ENCODE measurements around the gene SLC22A2. TPM values are rescaled to one million over a fixed set of nuclear protein-coding genes. Genes with fewer than 3 reads are reported as not detected.
"Not testable (repeated sequence)": the region's sequence is repeated elsewhere in the genome, so short reads cannot be mapped to it uniquely, and the experiment has no call there.

The SLC22A2 gene
- total RNA-seq, 2 experiments from 2014 or later: not detected

DNA sequence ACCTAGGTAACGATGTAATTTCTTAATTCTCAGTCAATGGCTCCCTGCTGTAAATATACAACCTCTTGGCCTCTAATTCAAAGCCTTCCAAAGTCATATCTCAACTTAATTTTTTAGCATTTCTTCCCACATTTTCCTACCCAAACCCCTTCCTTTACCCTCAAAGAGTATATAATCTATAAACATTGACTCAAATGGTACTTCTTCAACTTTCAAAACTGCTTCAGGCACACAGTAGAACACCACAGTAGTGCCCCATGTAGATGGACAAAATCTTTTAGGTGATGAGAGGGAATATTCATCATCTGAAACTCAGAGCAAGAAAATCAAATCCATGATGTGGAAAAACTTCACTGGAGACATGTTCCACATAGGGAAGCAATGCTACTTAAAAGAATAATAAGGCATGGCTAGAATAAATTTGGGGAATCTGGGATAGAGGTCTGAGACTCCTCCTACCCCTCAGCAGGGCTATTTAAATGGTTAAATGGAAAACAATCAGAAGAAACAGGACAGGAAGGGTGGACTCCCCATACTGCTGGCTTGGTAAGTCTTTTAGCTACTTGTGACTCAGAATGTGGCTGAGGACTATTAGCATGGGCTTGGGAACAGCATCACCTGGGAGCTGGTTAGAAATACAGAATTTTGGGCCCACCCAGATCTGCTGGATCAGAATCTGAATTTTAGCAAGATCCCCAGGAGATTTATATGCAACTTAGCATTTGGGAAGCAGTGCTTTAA, 6.4 kb downstream of the SLC22A2 start:
- Mint-ChIP-seq H3K36me3 (no peaks in the 10 kb centered on the region), H3K4me3 (no peak overlapping the region), H3K9me3 (ENCODE audit: low read depth) (no peaks in the 10 kb centered on the region), H3K27me3 (peaks cover 31% of the 10 kb centered on the region), H3K4me1 (no peaks in the 10 kb centered on the region), H3K27ac (no peak overlapping the region)
- ATAC-seq (no peak), DNase-seq (no peak)
- CTCF ChIA-PET: no interaction called here

DNA sequence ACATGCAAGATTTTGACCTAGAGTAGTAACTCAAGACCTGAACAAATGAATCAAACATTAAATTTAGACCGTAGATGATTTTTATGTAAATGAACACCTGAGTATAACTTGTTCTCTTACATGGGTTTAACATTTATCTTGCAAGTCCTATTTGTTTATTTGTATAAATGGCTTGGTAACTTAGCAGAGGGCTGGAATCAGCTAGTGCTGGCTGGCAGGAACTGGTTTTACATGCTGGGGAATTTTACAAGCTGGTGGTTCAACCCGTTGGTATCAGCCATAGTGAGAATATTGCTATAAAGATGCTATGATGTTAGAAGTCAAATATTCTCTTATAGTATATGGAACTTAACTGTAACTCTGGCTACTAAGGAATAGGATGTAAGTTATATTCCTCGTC, 8.9 kb downstream of the SLC22A2 start:
- no peak for DNase-seq
- no peaks in the 10 kb centered on the region for H3K4me1 Mint-ChIP-seq
- H3K27ac Mint-ChIP-seq: no peak overlapping the region
- H3K4me3 Mint-ChIP-seq: no peak overlapping the region
- ATAC-seq: no peak
- H3K27me3 Mint-ChIP-seq: peaks cover 25% of the 10 kb centered on the region
- no peaks in the 10 kb centered on the region for H3K9me3 Mint-ChIP-seq (ENCODE audit: low read depth)
- no peaks in the 10 kb centered on the region for H3K36me3 Mint-ChIP-seq
- CTCF ChIA-PET: no interaction called here

DNA sequence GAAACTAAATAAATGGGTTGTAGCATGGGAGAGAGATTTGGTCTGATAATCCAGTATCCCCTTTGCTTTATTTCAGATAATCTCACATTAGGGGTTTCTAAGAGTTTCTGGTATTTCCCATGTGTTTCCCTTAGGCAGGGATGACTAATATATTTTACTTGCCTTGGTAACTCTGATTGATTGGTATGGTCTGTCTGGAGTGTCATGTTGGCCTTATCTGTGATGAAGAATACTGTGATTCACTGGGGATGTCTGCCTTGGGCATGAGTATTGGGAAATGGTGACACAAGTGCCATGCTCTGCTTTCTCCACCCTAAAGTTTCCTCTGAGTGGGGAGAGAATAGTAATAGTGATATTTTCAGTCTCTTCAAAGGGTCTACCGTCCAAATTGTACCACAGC, 10.1 kb downstream of the SLC22A2 start:
- Mint-ChIP-seq H3K27me3 (peaks cover 22% of the 10 kb centered on the region), H3K27ac (no peak overlapping the region), H3K4me1 (no peaks in the 10 kb centered on the region), H3K4me3 (no peak overlapping the region), H3K36me3 (no peaks in the 10 kb centered on the region), H3K9me3 (ENCODE audit: low read depth) (no peaks in the 10 kb centered on the region)
- CTCF ChIA-PET: no interaction called here
- no peak for DNase-seq
- no peak for ATAC-seq

DNA sequence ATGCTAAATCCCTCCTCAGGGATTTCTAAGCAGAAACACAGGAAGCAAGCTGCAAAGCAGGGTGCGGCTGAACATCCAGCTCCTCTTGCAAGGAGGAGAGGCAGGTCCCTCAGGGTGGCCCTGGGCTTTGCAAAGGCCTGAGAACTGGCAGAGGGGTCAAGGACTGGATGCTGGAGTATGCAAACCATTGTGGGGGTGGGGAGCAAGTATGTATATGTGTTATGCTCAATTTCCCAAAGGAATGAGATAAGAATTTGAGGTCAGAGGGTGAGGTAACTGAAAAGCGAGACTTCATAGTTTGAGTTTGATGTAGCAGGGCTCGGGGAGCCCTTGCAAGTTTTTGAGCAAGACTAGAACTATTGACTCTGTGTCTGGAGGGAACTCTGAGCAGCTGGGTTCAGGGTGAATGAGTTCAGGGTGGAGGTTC, 11.2 kb downstream of the SLC22A2 start:
- H3K27me3 Mint-ChIP-seq: peaks cover 19% of the 10 kb centered on the region
- H3K9me3 Mint-ChIP-seq (ENCODE audit: low read depth): no peaks in the 10 kb centered on the region
- H3K27ac Mint-ChIP-seq: no peak overlapping the region
- no peak for DNase-seq
- ATAC-seq: no peak
- H3K4me1 Mint-ChIP-seq: no peaks in the 10 kb centered on the region
- CTCF ChIA-PET: no interaction called here
- no peak overlapping the region for H3K4me3 Mint-ChIP-seq
- no peaks in the 10 kb centered on the region for H3K36me3 Mint-ChIP-seq

DNA sequence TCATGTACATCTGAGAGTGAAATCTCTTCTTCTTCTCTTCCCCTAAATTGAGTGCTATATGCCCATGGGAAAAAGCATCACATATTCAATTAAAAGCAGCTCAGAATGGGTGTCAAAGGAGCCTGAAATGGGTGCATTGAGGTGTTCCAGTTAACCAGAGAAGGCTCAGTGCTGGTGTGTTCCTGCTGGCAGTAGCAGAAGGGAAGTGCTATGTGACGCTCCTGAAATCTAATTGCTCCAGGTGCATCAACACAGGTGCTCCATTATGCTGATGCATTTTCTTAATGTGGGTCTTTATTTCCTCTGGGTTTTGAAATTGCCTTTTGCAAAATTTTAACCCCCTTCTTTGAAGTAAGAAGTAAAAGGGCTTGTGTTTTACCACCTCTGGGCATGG, 17.9 kb downstream of the SLC22A2 start:
- Mint-ChIP-seq H3K27ac (no peak overlapping the region), H3K4me3 (no peak overlapping the region), H3K36me3 (no peaks in the 10 kb centered on the region), H3K4me1 (no peaks in the 10 kb centered on the region), H3K9me3 (ENCODE audit: low read depth) (no peaks in the 10 kb centered on the region), H3K27me3 (no peaks in the 10 kb centered on the region)
- no peak for DNase-seq
- no peak for ATAC-seq
- CTCF ChIA-PET: no interaction called here

DNA sequence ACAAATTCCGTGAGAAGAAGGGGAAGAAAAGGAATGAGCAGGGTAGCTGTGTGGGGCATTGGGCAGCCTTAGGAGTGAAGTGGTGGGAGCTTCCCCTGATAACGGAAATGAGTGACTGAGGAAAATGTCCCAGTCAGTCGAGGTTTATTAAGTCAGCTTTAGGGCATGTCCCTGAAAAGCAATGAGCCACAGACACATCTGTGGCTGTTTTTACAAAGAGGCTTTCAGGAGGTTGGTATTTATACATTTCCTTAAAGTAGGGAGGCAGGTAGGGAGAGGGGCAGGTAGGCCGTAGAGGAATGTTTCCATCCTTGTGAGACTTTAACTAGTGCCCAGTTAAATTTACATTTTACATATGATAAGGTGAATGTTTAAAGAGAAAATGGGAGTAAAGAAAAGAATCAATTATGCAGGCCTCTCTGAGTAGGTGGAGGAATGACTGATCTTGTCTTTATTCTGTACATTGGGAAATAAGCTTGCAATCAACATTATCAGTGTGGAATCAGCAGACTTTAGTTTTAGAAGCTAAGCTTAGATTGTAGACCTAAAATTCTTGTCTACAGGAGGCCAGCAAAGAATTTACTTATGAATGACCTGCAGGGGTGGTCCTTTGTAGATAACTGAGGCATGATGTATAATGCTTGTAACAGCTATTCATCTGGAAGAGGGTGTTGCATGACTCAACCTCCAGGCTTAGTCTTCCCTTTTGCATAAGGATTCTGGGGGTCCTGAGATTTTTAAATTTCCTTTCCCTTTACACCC, 18.5 kb downstream of the SLC22A2 start:
- DNase-seq (no peak), ATAC-seq (no peak)
- CTCF ChIA-PET: no interaction called here
- Mint-ChIP-seq H3K27me3 (no peaks in the 10 kb centered on the region), H3K4me3 (no peak overlapping the region), H3K4me1 (no peaks in the 10 kb centered on the region), H3K36me3 (no peaks in the 10 kb centered on the region), H3K9me3 (ENCODE audit: low read depth) (no peaks in the 10 kb centered on the region), H3K27ac (no peak overlapping the region)

DNA sequence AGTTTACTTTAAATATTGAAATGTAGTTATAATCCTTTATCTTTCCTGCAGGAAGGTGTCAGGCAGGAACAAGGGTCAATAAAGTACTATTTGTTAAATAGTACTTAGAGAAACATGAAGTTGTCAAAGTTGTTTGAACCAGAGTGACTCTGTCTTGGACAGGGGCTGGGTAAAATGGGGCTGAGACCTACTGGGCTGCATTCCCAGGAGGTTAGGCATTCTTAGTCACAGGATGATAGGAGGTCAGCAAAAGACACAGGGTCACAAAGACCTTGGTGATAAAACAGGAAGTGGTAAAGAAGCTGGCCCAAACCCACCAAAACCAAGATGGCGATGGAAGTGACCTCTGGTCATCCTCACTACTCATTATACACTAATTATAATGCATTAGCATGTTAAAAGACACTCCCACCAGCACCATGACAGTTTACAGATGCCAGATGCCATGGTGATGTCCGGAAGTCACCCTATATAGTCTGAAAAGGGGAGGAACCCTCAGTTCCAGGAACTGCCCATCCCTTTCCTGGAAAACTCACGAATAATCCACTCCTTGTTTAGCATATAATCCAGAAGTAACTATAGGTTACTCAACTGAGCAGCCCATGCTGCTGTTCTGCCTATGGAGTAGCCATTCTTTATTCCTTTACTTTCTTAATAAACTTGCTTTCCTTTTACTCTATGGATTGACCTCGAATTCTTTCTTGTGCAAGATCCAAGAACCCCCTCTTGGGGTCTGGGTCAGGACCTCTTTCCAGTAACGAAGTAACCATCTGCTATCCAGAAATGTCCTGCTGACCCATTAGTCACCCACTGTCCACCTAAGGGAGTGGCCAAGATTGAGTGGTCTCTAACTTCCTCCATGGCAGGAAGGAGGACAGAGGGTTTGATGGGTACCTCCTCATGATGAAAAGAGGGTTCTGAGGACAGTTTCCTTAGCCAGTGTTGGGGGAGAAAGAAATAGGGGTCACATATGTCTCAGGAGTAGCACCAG, 19.6 kb downstream of the SLC22A2 start:
- no peaks in the 10 kb centered on the region for H3K36me3 Mint-ChIP-seq
- H3K4me1 Mint-ChIP-seq: no peaks in the 10 kb centered on the region
- ATAC-seq: no peak
- no peaks in the 10 kb centered on the region for H3K27me3 Mint-ChIP-seq
- H3K27ac Mint-ChIP-seq: no peak overlapping the region
- DNase-seq: no peak
- no peaks in the 10 kb centered on the region for H3K9me3 Mint-ChIP-seq (ENCODE audit: low read depth)
- CTCF ChIA-PET: no interaction called here
- H3K4me3 Mint-ChIP-seq: no peak overlapping the region

DNA sequence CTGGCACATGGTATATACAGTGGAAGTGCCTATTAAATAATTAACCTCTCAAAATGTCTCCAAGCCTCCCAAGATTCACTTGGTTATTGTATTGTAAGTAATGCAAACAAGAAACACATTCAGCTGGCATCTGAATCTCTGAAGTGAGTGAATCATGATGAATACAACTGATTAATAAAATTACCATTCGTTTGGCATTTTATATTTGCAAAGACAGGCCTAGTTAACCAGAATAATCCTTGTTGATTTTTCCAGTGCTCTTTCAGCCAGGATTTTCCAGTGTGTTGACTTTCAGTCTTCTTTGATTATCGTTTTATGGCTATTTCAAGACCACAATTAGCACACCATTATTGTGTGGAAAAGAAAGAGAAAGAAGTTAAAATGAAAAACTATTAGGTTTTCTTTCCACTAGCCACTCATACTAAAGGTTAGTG, 20.3 kb downstream of the SLC22A2 start:
- H3K27me3 Mint-ChIP-seq: no peaks in the 10 kb centered on the region
- CTCF ChIA-PET: no interaction called here
- no peaks in the 10 kb centered on the region for H3K36me3 Mint-ChIP-seq
- no peaks in the 10 kb centered on the region for H3K9me3 Mint-ChIP-seq (ENCODE audit: low read depth)
- H3K4me1 Mint-ChIP-seq: no peaks in the 10 kb centered on the region
- H3K27ac Mint-ChIP-seq: no peak overlapping the region
- ATAC-seq (no peak), DNase-seq (no peak)
- no peak overlapping the region for H3K4me3 Mint-ChIP-seq

DNA sequence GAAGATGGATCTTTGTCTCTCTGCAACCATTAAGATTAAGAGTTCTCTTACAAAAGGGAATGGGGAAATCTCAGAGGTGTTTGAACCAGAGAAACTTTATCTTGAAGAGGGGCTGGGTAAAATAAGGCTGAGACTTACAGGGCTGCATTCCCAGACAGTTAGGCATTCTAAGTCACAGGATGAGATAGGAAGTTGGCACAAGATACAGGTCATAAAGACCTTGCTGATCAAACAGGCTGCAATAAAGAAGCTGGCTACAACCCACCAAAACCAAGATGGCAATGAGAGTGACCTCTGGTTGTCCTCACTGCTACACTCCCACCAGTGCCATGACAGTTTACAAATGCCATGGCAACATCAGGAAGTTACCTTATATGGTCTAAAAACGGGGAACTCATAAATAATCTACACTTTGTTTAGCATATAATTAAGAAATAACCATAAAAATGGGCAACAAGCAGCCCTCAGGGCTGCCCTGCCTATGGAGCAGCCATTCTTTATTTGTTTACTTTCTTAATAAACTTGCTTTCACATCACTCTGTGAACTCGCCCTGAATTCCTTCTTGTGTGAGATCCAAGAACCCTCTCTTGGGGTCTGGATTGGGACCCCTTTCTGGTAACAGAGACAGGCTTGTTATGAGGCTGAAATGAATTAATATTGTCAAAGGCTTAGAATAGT, 20.9 kb downstream of the SLC22A2 start:
- H3K27me3 Mint-ChIP-seq: not testable (repeated sequence)

DNA sequence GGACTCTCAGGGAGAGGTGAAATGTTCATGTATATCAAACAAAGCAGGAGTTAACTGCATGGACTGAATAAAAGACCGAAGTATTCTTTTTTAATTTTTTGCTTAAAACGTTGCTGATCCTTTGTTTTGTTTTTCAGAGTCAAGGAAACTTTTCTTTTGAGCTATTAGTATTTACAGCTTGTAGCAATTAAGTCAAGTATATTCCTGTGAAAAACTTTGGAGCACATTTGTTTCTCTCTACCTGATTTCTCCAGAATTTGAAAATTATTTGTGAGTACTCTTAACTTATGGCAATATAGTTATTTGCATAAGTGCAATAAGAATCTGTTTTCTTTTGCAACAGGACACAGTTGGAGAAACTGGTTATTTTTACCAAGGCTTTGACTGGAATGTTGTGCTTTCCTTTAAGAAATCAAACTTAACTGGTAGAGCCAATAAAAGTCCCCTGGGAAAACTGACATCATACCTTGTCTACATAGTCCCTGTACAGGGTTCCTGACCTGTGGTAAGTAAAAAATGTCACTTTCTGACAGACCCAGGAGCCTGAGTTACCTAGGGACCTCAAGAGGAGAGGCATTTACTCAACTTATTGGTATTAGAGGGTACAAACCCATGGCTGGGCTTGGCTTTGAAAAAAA, 22.3 kb downstream of the SLC22A2 start:
- ATAC-seq; CTCF ChIA-PET; H3K9me3 Mint-ChIP-seq (ENCODE audit: low read depth); H3K36me3 Mint-ChIP-seq; H3K4me1 Mint-ChIP-seq; H3K4me3 Mint-ChIP-seq; H3K27me3 Mint-ChIP-seq; DNase-seq; H3K27ac Mint-ChIP-seq: not testable (repeated sequence)

More for the DNA sequence above, 20.9 kb downstream of the SLC22A2 start:
- H3K4me3 Mint-ChIP-seq; H3K27ac Mint-ChIP-seq; ATAC-seq; H3K4me1 Mint-ChIP-seq; CTCF ChIA-PET; H3K36me3 Mint-ChIP-seq; DNase-seq; H3K9me3 Mint-ChIP-seq (ENCODE audit: low read depth): not testable (repeated sequence)

DNA sequence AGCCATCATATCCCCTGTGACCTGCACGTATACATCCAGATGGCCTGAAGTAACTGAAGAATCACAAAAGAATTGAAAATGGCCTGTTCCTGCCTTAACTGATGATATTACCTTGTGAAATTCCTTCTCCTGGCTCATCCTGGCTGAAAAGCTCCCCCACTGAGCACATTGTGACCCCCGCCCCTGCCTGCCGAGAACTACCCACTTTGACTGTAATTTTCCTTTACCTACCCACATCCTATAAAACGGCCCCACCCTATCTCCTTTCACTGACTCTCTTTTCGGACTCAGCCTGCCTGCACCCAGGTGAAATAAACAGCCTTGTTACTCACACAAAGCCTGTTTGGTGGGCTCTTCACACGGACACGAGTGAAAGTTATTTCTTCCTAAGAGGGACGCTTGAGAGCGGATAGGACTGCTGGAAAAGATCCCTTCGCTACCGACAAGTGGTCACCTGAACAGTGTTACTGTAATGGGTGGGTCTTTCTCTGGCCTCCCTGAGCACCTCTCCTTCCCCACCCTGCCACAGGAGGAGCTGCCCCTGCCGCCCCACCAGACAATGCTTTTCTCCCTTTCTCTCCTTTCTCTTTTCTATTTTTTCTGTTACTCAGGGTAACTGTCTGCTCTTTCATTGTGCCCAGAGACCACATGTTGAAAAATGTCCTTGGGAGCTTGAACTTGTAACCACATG, 24.5 kb downstream of the SLC22A2 start:
- H3K36me3 Mint-ChIP-seq; H3K4me1 Mint-ChIP-seq; H3K4me3 Mint-ChIP-seq; H3K27ac Mint-ChIP-seq; H3K27me3 Mint-ChIP-seq; H3K9me3 Mint-ChIP-seq (ENCODE audit: low read depth); DNase-seq; CTCF ChIA-PET; ATAC-seq: not testable (repeated sequence)

DNA sequence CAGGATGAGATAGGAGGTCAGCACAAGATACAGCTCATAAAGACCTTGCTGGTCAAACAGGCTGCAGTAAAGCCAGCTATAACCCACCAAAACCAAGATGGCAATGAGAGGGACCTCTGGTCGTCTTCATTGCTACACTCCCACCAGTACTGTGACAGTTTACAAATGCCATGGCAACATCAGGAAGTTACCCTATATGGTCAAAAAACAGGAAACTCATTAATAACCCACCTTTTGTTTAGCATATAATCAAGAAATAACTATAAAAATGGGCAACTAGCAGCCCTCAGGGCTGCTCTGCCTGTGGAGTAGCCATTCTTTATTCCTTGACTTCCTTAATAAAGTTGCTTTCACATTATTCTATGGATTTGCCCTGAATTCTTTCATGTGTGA, 30.9 kb downstream of the SLC22A2 start:
- Mint-ChIP-seq H3K27me3 (no peaks in the 10 kb centered on the region), H3K4me1 (no peaks in the 10 kb centered on the region), H3K4me3 (no peak overlapping the region), H3K36me3 (no peaks in the 10 kb centered on the region), H3K27ac (no peak overlapping the region), H3K9me3 (ENCODE audit: low read depth) (peaks cover 3% of the 10 kb centered on the region)
- DNase-seq: no peak
- CTCF ChIA-PET: no interaction called here
- no peak for ATAC-seq

Data from activated CD8-positive, alpha-beta memory T cell treated with anti-CD3 and anti-CD28 coated beads, Interleukin-2, amount 10 ng/mL, durations not matched to agents 7 days and 5 days (primary cell).